Measurements from ENCODE around the gene BCAS3. TPM values are rescaled to one million over a fixed set of nuclear protein-coding genes. Genes with fewer than 3 reads are reported as not detected.

The BCAS3 gene
- total RNA-seq, 6 experiments from 2014 or later = 9.2 to 22.1 (median 14.2) TPM

DNA sequence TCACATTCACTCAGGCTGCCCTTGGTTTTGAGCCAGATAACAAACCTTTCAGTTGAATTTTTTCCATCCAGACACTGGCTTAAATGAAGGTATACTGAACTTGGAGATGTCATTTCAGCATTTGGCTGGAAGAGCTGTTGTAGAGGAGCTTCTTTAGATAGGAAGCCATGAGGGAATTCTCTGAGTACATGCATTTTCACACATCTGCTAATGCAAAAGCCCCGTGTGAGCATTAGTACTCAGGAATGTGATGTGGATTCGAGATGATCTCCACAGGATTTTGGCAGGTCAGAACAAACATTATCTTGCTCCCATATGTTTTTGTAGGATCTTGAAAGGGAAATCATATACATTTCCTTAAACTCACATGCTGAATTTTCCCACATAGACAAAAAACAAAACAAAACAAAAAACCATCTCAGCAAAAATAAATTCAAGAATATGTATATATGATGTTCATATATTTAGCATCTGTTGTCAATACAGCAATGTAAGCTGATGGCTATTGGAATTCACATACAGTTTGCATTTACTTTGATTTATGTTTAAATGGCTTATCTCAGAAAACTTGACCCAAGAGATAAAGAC lies 444.8 kb downstream of the BCAS3 start:
- TF ChIP-seq, protein P1, sequence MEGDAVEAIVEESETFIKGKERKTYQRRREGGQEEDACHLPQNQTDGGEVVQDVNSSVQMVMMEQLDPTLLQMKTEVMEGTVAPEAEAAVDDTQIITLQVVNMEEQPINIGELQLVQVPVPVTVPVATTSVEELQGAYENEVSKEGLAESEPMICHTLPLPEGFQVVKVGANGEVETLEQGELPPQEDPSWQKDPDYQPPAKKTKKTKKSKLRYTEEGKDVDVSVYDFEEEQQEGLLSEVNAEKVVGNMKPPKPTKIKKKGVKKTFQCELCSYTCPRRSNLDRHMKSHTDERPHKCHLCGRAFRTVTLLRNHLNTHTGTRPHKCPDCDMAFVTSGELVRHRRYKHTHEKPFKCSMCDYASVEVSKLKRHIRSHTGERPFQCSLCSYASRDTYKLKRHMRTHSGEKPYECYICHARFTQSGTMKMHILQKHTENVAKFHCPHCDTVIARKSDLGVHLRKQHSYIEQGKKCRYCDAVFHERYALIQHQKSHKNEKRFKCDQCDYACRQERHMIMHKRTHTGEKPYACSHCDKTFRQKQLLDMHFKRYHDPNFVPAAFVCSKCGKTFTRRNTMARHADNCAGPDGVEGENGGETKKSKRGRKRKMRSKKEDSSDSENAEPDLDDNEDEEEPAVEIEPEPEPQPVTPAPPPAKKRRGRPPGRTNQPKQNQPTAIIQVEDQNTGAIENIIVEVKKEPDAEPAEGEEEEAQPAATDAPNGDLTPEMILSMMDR (IDR thresholded peaks at IDR 0.05) = no peak
- no peak for TF ChIP-seq POLR2A (IDR thresholded peaks at IDR 0.05)
- 55% methylated on average over 2 of the region's 2 CpGs for WGBS (ENCODE audit: insufficient coverage, low coverage, low lambda C conversion rate, missing lambda C conversion rate)
- no peak overlapping the region for H3K27ac ChIP-seq
- no peaks in the 10 kb centered on the region for H3K36me3 ChIP-seq
- DNase-seq (no peak), ATAC-seq (no peak)
- H3K4me1 ChIP-seq = no peaks in the 10 kb centered on the region
- intact Hi-C loops (cut with DNase I) = no loop called here
- H3K4me3 ChIP-seq = no peak overlapping the region
- no peaks in the 10 kb centered on the region for H3K9me3 ChIP-seq
- H3K27me3 ChIP-seq = no peaks in the 10 kb centered on the region

DNA sequence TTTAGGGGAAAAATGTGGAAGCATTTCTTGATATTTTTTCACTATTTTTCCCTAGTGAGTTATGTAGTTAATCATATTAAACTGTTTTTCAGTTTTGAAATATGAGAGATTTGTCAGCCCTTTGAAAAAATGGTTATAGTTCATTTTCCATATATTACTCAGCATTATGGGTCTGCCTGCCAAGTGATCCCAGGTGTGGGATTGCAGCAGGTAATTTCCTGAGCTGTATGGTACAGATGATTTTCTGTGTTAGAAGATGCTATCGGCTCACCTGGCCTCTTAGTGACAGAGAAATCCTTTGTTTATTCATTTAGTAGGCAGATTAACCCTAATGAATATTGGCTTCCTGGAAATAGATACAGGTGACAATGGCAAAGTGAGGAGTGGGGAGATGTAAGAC lies 446.9 kb downstream of the BCAS3 start:
- DNase-seq = no peak
- Histone ChIP-seq H3K36me3 (no peaks in the 10 kb centered on the region), H3K9me3 (no peaks in the 10 kb centered on the region), H3K27me3 (no peaks in the 10 kb centered on the region), H3K27ac (no peak overlapping the region), H3K4me1 (no peaks in the 10 kb centered on the region), H3K4me3 (no peak overlapping the region)
- intact Hi-C loops (cut with DNase I) = no loop called here
- ATAC-seq = no peak
- no peak for TF ChIP-seq POLR2A (IDR thresholded peaks at IDR 0.05)
- TF ChIP-seq, protein P1 (IDR thresholded peaks at IDR 0.05) = no peak
- WGBS (ENCODE audit: insufficient coverage, low coverage, low lambda C conversion rate, missing lambda C conversion rate) = 86% methylated on average over 1 of the region's 1 CpG

DNA sequence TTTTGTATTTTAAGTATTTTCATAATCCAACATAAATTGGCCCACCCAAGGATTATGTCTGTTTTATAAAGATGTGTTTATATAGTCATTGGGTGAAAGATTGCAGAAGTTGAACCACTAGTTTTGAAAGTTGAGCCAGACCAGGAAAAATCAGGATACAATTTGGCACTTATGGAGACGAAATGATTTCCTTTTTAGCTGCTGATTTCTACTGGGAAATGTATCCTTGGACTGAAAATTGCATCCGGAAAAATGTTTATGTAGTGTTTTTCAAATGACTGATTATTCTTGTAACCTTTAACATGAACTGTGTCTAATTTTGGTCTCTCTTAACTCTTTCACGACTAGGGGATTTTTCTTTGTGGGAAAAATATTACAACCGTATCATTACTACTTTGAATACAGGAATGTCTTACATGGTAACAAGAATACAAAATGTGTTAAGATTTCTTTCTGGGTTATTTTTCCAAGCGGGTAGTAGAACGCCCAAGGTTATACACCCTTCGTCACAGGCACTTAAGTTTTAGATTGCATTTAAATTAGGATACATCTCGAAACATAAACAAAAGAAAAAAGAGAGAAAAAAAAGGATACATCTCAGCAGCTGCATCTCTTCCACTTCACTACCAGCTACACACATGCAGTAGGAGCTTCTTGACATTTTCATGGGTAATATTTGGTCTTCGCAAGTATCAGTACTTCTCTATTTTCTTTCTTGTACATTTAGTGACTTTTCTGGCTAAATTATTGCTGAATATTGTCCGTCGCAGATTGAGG lies 449.0 kb downstream of the BCAS3 start:
- H3K36me3 ChIP-seq = no peaks in the 10 kb centered on the region

DNA sequence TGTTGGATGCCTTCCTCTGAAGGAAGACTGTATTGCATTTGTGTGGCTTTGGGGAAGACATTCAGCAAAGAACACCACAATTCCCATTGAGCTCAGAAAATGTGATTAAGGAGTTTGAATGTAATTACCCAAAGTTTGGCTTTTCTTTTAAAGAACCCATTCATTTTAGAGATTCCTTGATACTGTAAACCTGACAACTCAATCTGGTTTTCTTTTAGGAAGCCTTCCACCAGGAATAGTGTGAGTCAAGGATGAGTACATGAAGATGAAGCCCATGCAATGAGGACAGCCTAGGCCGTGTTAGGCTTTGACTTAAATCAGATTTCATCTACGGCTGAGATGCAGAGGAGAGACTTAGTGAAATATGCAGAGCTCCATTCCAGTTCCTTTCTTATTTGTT lies 450.3 kb downstream of the BCAS3 start:
- DNase-seq (no peak), ATAC-seq (no peak)
- no peak overlapping the region for H3K27ac ChIP-seq
- no peaks in the 10 kb centered on the region for H3K27me3 ChIP-seq
- intact Hi-C loops (cut with DNase I) = no loop called here
- WGBS (ENCODE audit: insufficient coverage, low coverage, low lambda C conversion rate, missing lambda C conversion rate) = 94% methylated on average over 2 of the region's 2 CpGs
- no peak for TF ChIP-seq POLR2A (IDR thresholded peaks at IDR 0.05)
- TF ChIP-seq, protein P1 (IDR thresholded peaks at IDR 0.05) = no peak
- H3K9me3 ChIP-seq = no peaks in the 10 kb centered on the region
- no peaks in the 10 kb centered on the region for H3K36me3 ChIP-seq
- H3K4me3 ChIP-seq = no peak overlapping the region
- H3K4me1 ChIP-seq = no peaks in the 10 kb centered on the region

More for the DNA sequence above, 449.0 kb downstream of the BCAS3 start:
- Histone ChIP-seq H3K4me3 (no peak overlapping the region), H3K4me1 (no peaks in the 10 kb centered on the region), H3K27me3 (no peaks in the 10 kb centered on the region), H3K27ac (no peak overlapping the region), H3K9me3 (no peaks in the 10 kb centered on the region)
- DNase-seq (no peak), ATAC-seq (no peak)
- intact Hi-C loops (cut with DNase I) = no loop called here
- WGBS (ENCODE audit: insufficient coverage, low coverage, low lambda C conversion rate, missing lambda C conversion rate) = 76% methylated on average over 11 of the region's 11 CpGs
- no peak for TF ChIP-seq POLR2A (IDR thresholded peaks at IDR 0.05)
- TF ChIP-seq, protein P1 (IDR thresholded peaks at IDR 0.05) = no peak
